Naive B cell (primary cell): ENCODE results near the gene CELSR1. TPM values are rescaled to one million over a fixed set of nuclear protein-coding genes. Genes with fewer than 3 reads are reported as not detected.

Source experiments
- ATAC-seq, 2 donors: fragments of 150-1000 bp; cut with Tn5 transposase; 2 replicates each; pipeline ENCODE4 v1.10.0; 2021; ENCODE audit warnings: low read depth in 2 of 2, mild to moderate bottlenecking in 2 of 2, moderate library complexity in 2 of 2
- DNase-seq: peaks from one replicate; pipeline ENCODE4 v3.0.0; 2022
- H3K27ac Mint-ChIP-seq, 6 donors: one replicate each; pipeline ENCODE4 v1.8.0; 2020 to 2022; ENCODE audit warnings: mild to moderate bottlenecking in 6 of 6, mixed read lengths in 6 of 6, moderate library complexity in 5 of 6, inconsistent platforms in 2 of 6
- H3K27me3 Mint-ChIP-seq, 3 donors: one replicate each; pipeline ENCODE4 v1.8.0; 2021 to 2022; ENCODE audit warnings: mixed read lengths in 3 of 3, mild to moderate bottlenecking in 1 of 3
- H3K36me3 Mint-ChIP-seq, 2 donors: one replicate each; pipeline ENCODE4 v1.8.0; 2020 to 2022; ENCODE audit warnings: mixed read lengths in 2 of 2, inconsistent platforms in 1 of 2, mild to moderate bottlenecking in 1 of 2
- H3K4me1 Mint-ChIP-seq, 3 donors: one replicate each; pipeline ENCODE4 v1.8.0; 2020 to 2022; ENCODE audit warnings: mixed read lengths in 3 of 3, inconsistent platforms in 1 of 3, mild to moderate bottlenecking in 1 of 3, moderate library complexity in 1 of 3
- H3K4me3 Mint-ChIP-seq, 8 donors: one replicate each; pipeline ENCODE4 v1.8.0; 2020 to 2022; ENCODE audit warnings: mild to moderate bottlenecking in 8 of 8, mixed read lengths in 8 of 8, moderate library complexity in 8 of 8, inconsistent platforms in 2 of 8
- H3K9me3 Mint-ChIP-seq, 7 donors: one replicate each; pipeline ENCODE4 v1.8.0; 2020 to 2022; ENCODE audit warnings: mixed read lengths in 7 of 7, mild to moderate bottlenecking in 5 of 7, inconsistent platforms in 2 of 7, moderate library complexity in 1 of 7
- polyA plus RNA-seq, 6 donors: library from polyadenylated mRNA; unstranded; fragments of 300-500 nt; fragmentation: Illumina TruSeq; gene quantifications; one replicate each; pipeline ENCODE4 v1.2.3, GENCODE V29; 2021; ENCODE audit warnings: low read depth in 6 of 6

CELSR1 gene
- polyA plus RNA-seq, 6 donors from 2014 or later: 0.94 to 3.9 (median 2.1) TPM

- Mint-ChIP-seq H3K4me1 (no peaks in the 10 kb centered on the region), H3K27me3 (peaks cover 0 to 5% (median 0%) of the 10 kb centered on the region in 3 donors), H3K4me3 (peak overlapping the region in 2 of 8 donors; percentile 41 to 44), H3K27ac (no peak overlapping the region), H3K36me3 (peaks cover 0 to 7% of the 10 kb centered on the region in 2 donors), H3K9me3 (no peaks in the 10 kb centered on the region)
- ATAC-seq (no peak), DNase-seq (no peak)
Observed at GRCh38 chr22:46390652-46391301, 146.6 kb downstream of the CELSR1 start.

- Mint-ChIP-seq H3K4me3 (no peak overlapping the region), H3K9me3 (no peaks in the 10 kb centered on the region), H3K4me1 (no peaks in the 10 kb centered on the region), H3K27me3 (peaks cover 0 to 5% (median 0%) of the 10 kb centered on the region in 3 donors), H3K27ac (peak overlapping the region in 1 of 6 donors; percentile 19), H3K36me3 (peaks cover 0 to 1% of the 10 kb centered on the region in 2 donors)
- DNase-seq (no peak), ATAC-seq (no peak)
Observed at GRCh38 chr22:46390105-46390651, 147.2 kb downstream of the CELSR1 start.

GRCh38 chr22:46389081-46389480 lies 148.3 kb downstream of the CELSR1 start:
- H3K4me3 Mint-ChIP-seq: no peak overlapping the region
- H3K36me3 Mint-ChIP-seq: no peaks in the 10 kb centered on the region
- no peaks in the 10 kb centered on the region for H3K9me3 Mint-ChIP-seq
- H3K27ac Mint-ChIP-seq: no peak overlapping the region
- DNase-seq: no peak
- H3K4me1 Mint-ChIP-seq: no peaks in the 10 kb centered on the region
- ATAC-seq: no peak
- peaks cover 0 to 5% (median 0%) of the 10 kb centered on the region in 3 donors for H3K27me3 Mint-ChIP-seq

- Mint-ChIP-seq H3K36me3 (no peaks in the 10 kb centered on the region), H3K4me1 (no peaks in the 10 kb centered on the region), H3K9me3 (no peaks in the 10 kb centered on the region), H3K27me3 (peaks cover 0 to 5% (median 0%) of the 10 kb centered on the region in 3 donors), H3K27ac (no peak overlapping the region), H3K4me3 (no peak overlapping the region)
- ATAC-seq: no peak
- no peak for DNase-seq
Observed at GRCh38 chr22:46388647-46389046, 148.8 kb downstream of the CELSR1 start.

- no peak overlapping the region for H3K27ac Mint-ChIP-seq
- H3K9me3 Mint-ChIP-seq: peaks cover 0 to 4% (median 0%) of the 10 kb centered on the region in 7 donors
- H3K4me1 Mint-ChIP-seq: no peaks in the 10 kb centered on the region
- peaks cover 0 to 5% (median 0%) of the 10 kb centered on the region in 3 donors for H3K27me3 Mint-ChIP-seq
- ATAC-seq (no peak), DNase-seq (no peak)
- peaks cover 4 to 5% of the 10 kb centered on the region in 2 donors for H3K36me3 Mint-ChIP-seq
- no peak overlapping the region for H3K4me3 Mint-ChIP-seq
Observed at GRCh38 chr22:46387748-46388147, 149.7 kb downstream of the CELSR1 start.

- no peak for DNase-seq
- no peak for ATAC-seq
- Mint-ChIP-seq H3K9me3 (peaks cover 0 to 7% (median 1%) of the 10 kb centered on the region in 7 donors), H3K4me1 (no peaks in the 10 kb centered on the region), H3K4me3 (no peak overlapping the region), H3K27me3 (peaks cover 0 to 5% (median 0%) of the 10 kb centered on the region in 3 donors), H3K36me3 (peaks cover 9 to 11% of the 10 kb centered on the region in 2 donors), H3K27ac (no peak overlapping the region)
Observed at GRCh38 chr22:46386312-46386711, 151.1 kb downstream of the CELSR1 start.

- H3K9me3 Mint-ChIP-seq: peaks cover 0 to 7% (median 1%) of the 10 kb centered on the region in 7 donors
- peaks cover 0 to 5% (median 0%) of the 10 kb centered on the region in 3 donors for H3K27me3 Mint-ChIP-seq
- H3K4me3 Mint-ChIP-seq: no peak overlapping the region
- H3K4me1 Mint-ChIP-seq: no peaks in the 10 kb centered on the region
- H3K36me3 Mint-ChIP-seq: peaks cover 18 to 24% of the 10 kb centered on the region in 2 donors
- H3K27ac Mint-ChIP-seq: peak overlapping the region in 2 of 6 donors; percentile 25 to 39
- ATAC-seq (no peak), DNase-seq (no peak)
Observed at GRCh38 chr22:46382524-46382923, 154.9 kb downstream of the CELSR1 start.

GRCh38 chr22:46381731-46382130 lies 155.7 kb downstream of the CELSR1 start:
- DNase-seq: no peak
- H3K4me3 Mint-ChIP-seq: no peak overlapping the region
- H3K27me3 Mint-ChIP-seq: peaks cover 0 to 8% (median 0%) of the 10 kb centered on the region in 3 donors
- H3K27ac Mint-ChIP-seq: no peak overlapping the region
- no peak for ATAC-seq
- H3K4me1 Mint-ChIP-seq: no peaks in the 10 kb centered on the region
- H3K9me3 Mint-ChIP-seq: peaks cover under 1 to 12% (median 5%) of the 10 kb centered on the region in 7 donors
- H3K36me3 Mint-ChIP-seq: peaks cover 25 to 31% of the 10 kb centered on the region in 2 donors

- Mint-ChIP-seq H3K36me3 (peaks cover 31 to 34% of the 10 kb centered on the region in 2 donors), H3K4me3 (no peak overlapping the region), H3K27me3 (peaks cover 0 to 11% (median under 1%) of the 10 kb centered on the region in 3 donors), H3K9me3 (peaks cover 4 to 17% (median 10%) of the 10 kb centered on the region in 7 donors), H3K4me1 (no peaks in the 10 kb centered on the region), H3K27ac (no peak overlapping the region)
- ATAC-seq: no peak
- no peak for DNase-seq
Observed at GRCh38 chr22:46381142-46381541, 156.3 kb downstream of the CELSR1 start.

GRCh38 chr22:46380581-46380980 lies 156.8 kb downstream of the CELSR1 start:
- Mint-ChIP-seq H3K4me3 (no peak overlapping the region), H3K4me1 (peaks cover 0 to 4% (median 0%) of the 10 kb centered on the region in 3 donors), H3K36me3 (peaks cover 37 to 39% of the 10 kb centered on the region in 2 donors), H3K27ac (peak overlapping the region in 1 of 6 donors; percentile 20), H3K27me3 (peaks cover 4 to 16% (median 6%) of the 10 kb centered on the region in 3 donors), H3K9me3 (peaks cover 9 to 23% (median 15%) of the 10 kb centered on the region in 7 donors)
- no peak for DNase-seq
- ATAC-seq: no peak

GRCh38 chr22:46380069-46380468 lies 157.4 kb downstream of the CELSR1 start:
- DNase-seq: no peak
- peaks cover 4 to 22% (median 11%) of the 10 kb centered on the region in 3 donors for H3K27me3 Mint-ChIP-seq
- H3K4me3 Mint-ChIP-seq: peak overlapping the region in 1 of 8 donors; percentile 47
- peak overlapping the region in 2 of 6 donors; percentile 20 to 43 for H3K27ac Mint-ChIP-seq
- peaks cover 42% of the 10 kb centered on the region in 2 donors for H3K36me3 Mint-ChIP-seq
- peaks cover 3 to 6% (median 4%) of the 10 kb centered on the region in 3 donors for H3K4me1 Mint-ChIP-seq
- no peak for ATAC-seq
- H3K9me3 Mint-ChIP-seq: peaks cover 9 to 25% (median 15%) of the 10 kb centered on the region in 7 donors

GRCh38 chr22:46379066-46379930 lies 158.1 kb downstream of the CELSR1 start:
- Mint-ChIP-seq H3K36me3 (peaks cover 42 to 45% of the 10 kb centered on the region in 2 donors), H3K4me1 (peaks cover 4 to 8% (median 6%) of the 10 kb centered on the region in 3 donors), H3K27me3 (peaks cover 4 to 29% (median 15%) of the 10 kb centered on the region in 3 donors), H3K4me3 (no peak overlapping the region), H3K9me3 (peaks cover 9 to 25% (median 15%) of the 10 kb centered on the region in 7 donors), H3K27ac (peak overlapping the region in 1 of 6 donors; percentile 43)
- ATAC-seq (no peak), DNase-seq (no peak)

GRCh38 chr22:46378426-46379065 lies 158.9 kb downstream of the CELSR1 start:
- Mint-ChIP-seq H3K9me3 (peaks cover 9 to 25% (median 15%) of the 10 kb centered on the region in 7 donors), H3K4me3 (no peak overlapping the region), H3K4me1 (peaks cover 4 to 15% (median 6%) of the 10 kb centered on the region in 3 donors), H3K36me3 (peaks cover 42 to 45% of the 10 kb centered on the region in 2 donors), H3K27ac (no peak overlapping the region), H3K27me3 (peaks cover 4 to 37% (median 15%) of the 10 kb centered on the region in 3 donors)
- DNase-seq: no peak
- no peak for ATAC-seq
